Measurements from ENCODE around the gene DCLRE1A.
"Not testable (repeated sequence)": the region's sequence is repeated elsewhere in the genome, so short reads cannot be mapped to it uniquely, and the experiment has no call there.

Gene DCLRE1A

GRCh38 chr10:113858541-113858940 lies 4.7 kb upstream of the DCLRE1A start:
- DNase-seq (ENCODE audit: low read depth in 1 of 2, low spot score in 1 of 2): no peak

GRCh38 chr10:113857210-113857609 lies 3.3 kb upstream of the DCLRE1A start:
- no peak for DNase-seq (ENCODE audit: low read depth in 1 of 2, low spot score in 1 of 2)

- no peak for DNase-seq (ENCODE audit: low read depth in 1 of 2, low spot score in 1 of 2)
These were observed 2.7 kb upstream of the DCLRE1A start for GRCh38 chr10:113856563-113856962.

GRCh38 chr10:113854761-113855588 lies 1.1 kb upstream of the DCLRE1A start:
- peak; percentile 30 to 45 for DNase-seq (ENCODE audit: low read depth in 1 of 2, low spot score in 1 of 2)

GRCh38 chr10:113853578-113854012 lies 287 bp downstream of the DCLRE1A start:
- DNase-seq (ENCODE audit: low read depth in 1 of 2, low spot score in 1 of 2): no peak

GRCh38 chr10:113849946-113850345 lies 3.9 kb downstream of the DCLRE1A start:
- no peak for DNase-seq (ENCODE audit: low read depth in 1 of 2, low spot score in 1 of 2)

- DNase-seq (ENCODE audit: low read depth in 1 of 2, low spot score in 1 of 2): no peak
These were observed 4.6 kb downstream of the DCLRE1A start for GRCh38 chr10:113849140-113849803.

GRCh38 chr10:113846036-113846435 lies 7.8 kb downstream of the DCLRE1A start:
- DNase-seq (ENCODE audit: low read depth in 1 of 2, low spot score in 1 of 2): no peak

GRCh38 chr10:113843972-113844485 lies 9.9 kb downstream of the DCLRE1A start:
- DNase-seq (ENCODE audit: low read depth in 1 of 2, low spot score in 1 of 2): no peak

GRCh38 chr10:113842171-113842570 lies 11.7 kb downstream of the DCLRE1A start:
- no peak for DNase-seq (ENCODE audit: low read depth in 1 of 2, low spot score in 1 of 2)

- DNase-seq (ENCODE audit: low read depth in 1 of 2, low spot score in 1 of 2): not testable (repeated sequence)
These were observed 25.3 kb downstream of the DCLRE1A start for GRCh38 chr10:113828567-113828966.

GRCh38 chr10:113825791-113826190 lies 28.1 kb downstream of the DCLRE1A start:
- no peak for DNase-seq (ENCODE audit: low read depth in 1 of 2, low spot score in 1 of 2)

- no peak for DNase-seq (ENCODE audit: low read depth in 1 of 2, low spot score in 1 of 2)
These were observed 30.5 kb downstream of the DCLRE1A start for GRCh38 chr10:113823389-113823788.

- DNase-seq (ENCODE audit: low read depth in 1 of 2, low spot score in 1 of 2): no peak
These were observed 31.7 kb downstream of the DCLRE1A start for GRCh38 chr10:113822174-113822573.

- DNase-seq (ENCODE audit: low read depth in 1 of 2, low spot score in 1 of 2): not testable (repeated sequence)
These were observed 32.6 kb downstream of the DCLRE1A start for GRCh38 chr10:113821306-113821705.

GRCh38 chr10:113820507-113820906 lies 33.4 kb downstream of the DCLRE1A start:
- no peak for DNase-seq (ENCODE audit: low read depth in 1 of 2, low spot score in 1 of 2)

GRCh38 chr10:113819989-113820388 lies 33.9 kb downstream of the DCLRE1A start:
- DNase-seq (ENCODE audit: low read depth in 1 of 2, low spot score in 1 of 2): no peak

- not testable (repeated sequence) for DNase-seq (ENCODE audit: low read depth in 1 of 2, low spot score in 1 of 2)
These were observed 39.2 kb downstream of the DCLRE1A start for GRCh38 chr10:113814700-113815099.

- no peak for DNase-seq (ENCODE audit: low read depth in 1 of 2, low spot score in 1 of 2)
These were observed 45.7 kb downstream of the DCLRE1A start for GRCh38 chr10:113808168-113808567.

GRCh38 chr10:113806503-113806902 lies 47.4 kb downstream of the DCLRE1A start:
- DNase-seq (ENCODE audit: low read depth in 1 of 2, low spot score in 1 of 2): no peak

GRCh38 chr10:113802997-113803396 lies 50.9 kb downstream of the DCLRE1A start:
- no peak for DNase-seq (ENCODE audit: low read depth in 1 of 2, low spot score in 1 of 2)

GRCh38 chr10:113801569-113801968 lies 52.3 kb downstream of the DCLRE1A start:
- no peak for DNase-seq (ENCODE audit: low read depth in 1 of 2, low spot score in 1 of 2)

All from activated CD4-positive, alpha-beta T cell treated with anti-CD3 and anti-CD28 coated beads, Interleukin-2, amount 50 U/mL, for 24 hours (primary cell).